Measurements from ENCODE around the gene PUS7.

GRCh38 chr7:105567024-105567423 lies 45.0 kb upstream of the PUS7 start:
- no peak for TF ChIP-seq POLR2A (IDR thresholded peaks at IDR 0.05; ENCODE audit: extremely low read depth, insufficient read length)
- TF ChIP-seq CTCF (IDR thresholded peaks at IDR 0.05; ENCODE audit: low read depth, low read length) = no peak
- no peak for TF ChIP-seq MAX (IDR thresholded peaks at IDR 0.05; ENCODE audit: low read depth, low read length)

Measured in NB4 (cell line).